Central memory CD8-positive, alpha-beta T cell (primary cell): Measurements from ENCODE around the gene NIPA2.
A peak's percentile ranks its signal among the peaks of the same experiment; 100 is the strongest.

Experiments used
- ATAC-seq: fragments of 150-1000 bp; cut with Tn5 transposase; replicated peaks from 2 replicates; pipeline ENCODE4 v1.10.0; 2022; ENCODE audit warnings: mild to moderate bottlenecking, moderate FRiP score, moderate number of reproducible peaks; ENCODE audit not compliant: poor library complexity, severe bottlenecking; ENCODE audit errors: extremely low read depth
- DNase-seq, 2 donors: peaks; one replicate each; pipeline ENCODE4 v3.0.0; 2021; ENCODE audit warnings: low spot score in 2 of 2
- H3K27ac Mint-ChIP-seq: one replicate; pipeline ENCODE4 v1.8.0; 2022; ENCODE audit warnings: low read depth, mild to moderate bottlenecking, moderate library complexity, mixed read lengths
- H3K27me3 Mint-ChIP-seq: one replicate; pipeline ENCODE4 v1.8.0; 2022; ENCODE audit warnings: mixed read lengths
- H3K36me3 Mint-ChIP-seq: one replicate; pipeline ENCODE4 v1.8.0; 2022; ENCODE audit warnings: mild to moderate bottlenecking, moderate library complexity, mixed read lengths; ENCODE audit not compliant: insufficient read depth
- H3K4me1 Mint-ChIP-seq: one replicate; pipeline ENCODE4 v1.8.0; 2022; ENCODE audit warnings: mixed read lengths
- H3K4me3 Mint-ChIP-seq: one replicate; pipeline ENCODE4 v1.8.0; 2022; ENCODE audit warnings: mild to moderate bottlenecking, moderate library complexity, mixed read lengths
- H3K9me3 Mint-ChIP-seq: one replicate; pipeline ENCODE4 v1.8.0; 2022; ENCODE audit warnings: mixed read lengths

Gene NIPA2

DNA sequence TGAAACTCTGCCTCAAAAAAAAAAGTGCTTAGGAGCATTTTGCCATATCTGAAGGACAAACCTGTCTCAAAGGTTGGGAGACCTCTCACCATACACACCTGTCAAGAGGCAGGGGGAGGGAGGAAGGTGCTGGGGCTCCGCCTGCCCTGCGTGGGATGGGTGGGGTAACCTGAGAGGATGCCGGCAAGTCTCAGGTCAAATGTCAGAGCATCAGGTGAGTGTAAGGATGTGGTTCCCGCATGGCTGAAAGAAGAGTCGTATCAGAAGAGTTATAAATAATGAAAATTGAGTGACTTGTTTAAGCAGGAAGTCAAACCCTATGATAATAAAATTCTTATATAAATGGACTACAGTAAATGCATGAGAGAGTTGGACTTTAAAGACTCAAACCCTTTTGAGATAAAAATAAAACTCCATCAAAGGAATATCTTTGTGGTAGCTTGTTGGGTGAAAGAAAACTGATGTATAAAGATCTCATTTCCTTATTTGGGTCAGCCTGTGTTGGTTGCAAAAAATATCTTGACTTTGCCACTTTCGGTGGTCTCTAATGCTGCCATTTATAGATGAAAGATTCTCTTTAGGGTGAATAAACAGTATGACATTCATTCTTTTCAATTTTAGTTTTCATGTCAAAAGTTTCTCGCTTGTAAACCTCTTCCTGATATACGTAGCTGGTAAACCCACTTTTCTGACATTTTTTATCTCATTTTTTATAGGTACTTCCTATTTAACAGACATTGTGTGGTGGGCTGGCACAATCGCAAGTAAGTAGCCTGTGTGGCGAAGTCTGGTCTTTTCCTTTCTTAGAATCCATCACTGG is 28.2 kb upstream of the NIPA2 start:
- H3K27ac Mint-ChIP-seq, result no peak overlapping the region
- no peak overlapping the region for H3K4me3 Mint-ChIP-seq
- H3K4me1 Mint-ChIP-seq, result peaks cover 12% of the 10 kb centered on the region
- ATAC-seq (no peak), DNase-seq (no peak)
- H3K27me3 Mint-ChIP-seq, result no peaks in the 10 kb centered on the region
- H3K9me3 Mint-ChIP-seq, result no peaks in the 10 kb centered on the region
- H3K36me3 Mint-ChIP-seq, result peaks cover 4% of the 10 kb centered on the region

DNA sequence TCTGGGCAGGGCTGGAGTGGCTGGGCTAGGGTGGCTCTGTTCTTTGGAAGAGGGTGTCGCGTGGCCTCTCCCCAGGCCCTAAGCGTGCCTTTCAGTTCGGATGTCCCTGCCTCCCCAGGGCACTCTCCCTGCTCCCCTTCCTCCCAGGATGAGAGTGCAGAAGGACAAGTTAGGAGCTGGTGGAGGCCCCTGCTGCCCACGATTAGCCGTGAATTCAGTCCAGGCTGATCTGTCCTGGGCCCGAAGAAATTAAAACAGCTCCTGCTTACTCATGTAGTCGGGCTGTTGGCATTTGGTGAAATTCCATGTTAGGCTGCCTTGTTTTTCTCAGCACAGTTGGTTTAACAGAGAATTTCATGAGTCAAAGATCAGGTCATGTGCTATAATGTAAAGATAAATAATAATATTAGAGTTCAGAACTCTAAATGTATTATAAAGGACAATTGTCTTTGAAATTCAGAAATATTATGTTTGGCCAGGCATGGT is 27.6 kb upstream of the NIPA2 start:
- ATAC-seq (no peak), DNase-seq (no peak)
- H3K27me3 Mint-ChIP-seq, result no peaks in the 10 kb centered on the region
- H3K27ac Mint-ChIP-seq, result no peak overlapping the region
- peaks cover 12% of the 10 kb centered on the region for H3K4me1 Mint-ChIP-seq
- peaks cover 4% of the 10 kb centered on the region for H3K36me3 Mint-ChIP-seq
- no peaks in the 10 kb centered on the region for H3K9me3 Mint-ChIP-seq
- H3K4me3 Mint-ChIP-seq, result no peak overlapping the region

DNA sequence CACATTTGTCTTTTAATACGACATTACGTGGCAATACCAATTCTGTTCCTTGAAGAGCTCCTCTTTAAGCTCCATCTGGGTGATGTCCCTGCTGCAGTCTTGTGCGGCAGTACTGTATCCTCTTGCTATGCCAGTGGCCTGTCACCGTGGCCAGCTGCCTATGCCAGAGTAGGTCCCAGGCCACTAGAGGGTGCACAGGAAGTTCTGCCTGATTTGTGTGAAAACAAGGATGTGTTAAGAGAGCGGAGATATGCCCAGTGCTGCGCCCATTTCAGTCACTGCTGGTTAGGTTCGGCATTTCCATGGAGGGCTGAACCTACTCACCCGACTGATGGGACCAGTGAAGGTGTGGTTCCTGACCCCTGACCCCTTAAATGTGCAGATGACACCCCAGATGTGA is 26.8 kb upstream of the NIPA2 start:
- DNase-seq (no peak), ATAC-seq (no peak)
- no peaks in the 10 kb centered on the region for H3K9me3 Mint-ChIP-seq
- H3K27ac Mint-ChIP-seq, result no peak overlapping the region
- H3K4me3 Mint-ChIP-seq, result no peak overlapping the region
- peaks cover 6% of the 10 kb centered on the region for H3K36me3 Mint-ChIP-seq
- H3K4me1 Mint-ChIP-seq, result peaks cover 7% of the 10 kb centered on the region
- no peaks in the 10 kb centered on the region for H3K27me3 Mint-ChIP-seq

DNA sequence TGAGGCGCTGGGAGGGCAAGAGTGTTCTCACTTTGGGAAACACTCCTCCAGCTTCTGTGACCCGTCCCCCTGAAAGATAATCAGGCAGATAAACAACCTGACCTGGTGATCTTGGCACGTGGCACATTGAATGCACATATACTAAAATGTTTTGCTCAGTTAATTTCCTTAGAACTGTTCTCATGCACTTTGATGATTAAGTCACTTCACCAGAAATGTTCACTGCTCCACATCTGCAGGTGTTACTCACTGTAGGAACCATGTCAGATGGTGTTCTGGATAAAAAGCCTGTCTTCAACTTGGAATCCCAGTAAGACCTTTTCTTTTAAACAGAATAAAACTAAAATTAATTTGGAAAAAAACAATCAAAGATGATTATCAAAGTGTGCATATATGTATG is 24.6 kb upstream of the NIPA2 start:
- ATAC-seq, result no peak

DNA sequence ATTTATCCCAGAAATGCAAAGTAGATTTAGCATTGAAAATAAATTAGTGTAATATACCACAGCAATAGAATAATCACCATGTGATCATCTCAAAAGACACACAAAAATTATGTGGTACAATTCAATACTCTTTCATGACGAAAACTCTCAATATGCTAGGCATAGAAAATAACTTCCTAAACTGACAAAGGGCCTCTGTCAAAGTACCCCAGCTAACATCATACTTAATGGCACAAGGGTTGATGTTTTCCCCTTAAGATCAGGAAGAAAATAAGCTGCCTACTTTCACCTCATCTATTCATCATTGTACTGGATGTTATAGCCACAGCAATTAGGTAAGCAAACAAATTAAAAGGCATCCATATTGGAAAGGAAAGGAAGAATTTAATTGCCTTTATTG is 22.7 kb upstream of the NIPA2 start:
- no peaks in the 10 kb centered on the region for H3K4me1 Mint-ChIP-seq
- no peaks in the 10 kb centered on the region for H3K9me3 Mint-ChIP-seq
- H3K27me3 Mint-ChIP-seq, result no peaks in the 10 kb centered on the region
- H3K4me3 Mint-ChIP-seq, result no peak overlapping the region
- H3K36me3 Mint-ChIP-seq, result peaks cover 19% of the 10 kb centered on the region
- DNase-seq, result no peak
- ATAC-seq, result no peak
- H3K27ac Mint-ChIP-seq, result peak overlapping the region; percentile 55

More for the DNA sequence above, 24.6 kb upstream of the NIPA2 start:
- DNase-seq, result no peak
- H3K4me3 Mint-ChIP-seq, result no peak overlapping the region
- no peaks in the 10 kb centered on the region for H3K27me3 Mint-ChIP-seq
- peaks cover 5% of the 10 kb centered on the region for H3K4me1 Mint-ChIP-seq
- H3K36me3 Mint-ChIP-seq, result peaks cover 12% of the 10 kb centered on the region
- H3K27ac Mint-ChIP-seq, result no peak overlapping the region
- no peaks in the 10 kb centered on the region for H3K9me3 Mint-ChIP-seq

DNA sequence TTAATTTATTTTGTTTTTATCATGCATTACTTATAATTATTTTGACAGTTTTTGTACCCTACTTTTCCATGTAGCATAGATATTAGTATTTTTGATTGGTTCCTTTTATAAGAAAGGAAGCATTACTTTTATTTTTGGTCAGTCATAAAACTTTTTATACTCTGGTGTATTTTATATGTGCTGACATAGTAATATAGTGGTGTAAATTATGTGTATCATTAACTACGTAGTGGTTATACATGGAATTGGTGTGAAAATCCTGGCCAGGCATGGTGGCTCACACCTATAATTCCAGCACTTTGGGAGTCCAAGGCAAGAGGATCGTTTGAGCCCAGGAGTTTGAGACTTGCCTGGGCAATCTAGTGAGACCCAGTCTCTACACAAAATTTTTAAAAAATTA is 18.8 kb upstream of the NIPA2 start:
- Mint-ChIP-seq H3K36me3 (peaks cover 37% of the 10 kb centered on the region), H3K27me3 (no peaks in the 10 kb centered on the region), H3K9me3 (no peaks in the 10 kb centered on the region), H3K27ac (no peak overlapping the region), H3K4me1 (no peaks in the 10 kb centered on the region), H3K4me3 (no peak overlapping the region)
- no peak for DNase-seq
- no peak for ATAC-seq

DNA sequence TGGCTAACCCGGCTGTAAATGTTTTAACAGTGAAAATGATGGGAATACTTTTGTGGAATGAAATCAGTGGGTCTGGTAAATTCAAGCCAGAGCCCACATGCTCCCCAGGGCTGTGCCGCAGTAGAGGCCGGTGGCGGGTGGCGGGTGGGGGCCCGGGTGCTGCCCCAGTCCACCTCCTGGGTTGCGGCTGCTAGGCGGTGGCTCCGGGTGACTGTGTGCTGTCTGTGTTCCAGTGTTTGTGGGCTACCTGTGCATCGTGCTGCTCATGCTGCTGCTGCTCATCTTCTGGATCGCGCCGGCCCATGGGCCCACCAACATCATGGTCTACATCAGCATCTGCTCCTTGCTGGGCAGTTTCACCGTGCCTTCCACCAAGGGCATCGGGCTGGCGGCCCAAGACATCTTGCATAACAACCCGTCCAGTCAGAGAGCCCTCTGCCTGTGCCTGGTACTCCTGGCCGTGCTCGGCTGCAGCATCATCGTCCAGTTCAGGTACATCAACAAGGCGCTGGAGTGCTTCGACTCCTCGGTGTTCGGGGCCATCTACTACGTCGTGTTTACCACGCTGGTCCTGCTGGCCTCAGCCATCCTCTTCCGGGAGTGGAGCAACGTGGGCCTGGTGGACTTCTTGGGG is 14.9 kb upstream of the NIPA2 start:
- ATAC-seq (no peak), DNase-seq (no peak)
- H3K27me3 Mint-ChIP-seq, result no peaks in the 10 kb centered on the region
- peaks cover 34% of the 10 kb centered on the region for H3K36me3 Mint-ChIP-seq
- H3K9me3 Mint-ChIP-seq, result no peaks in the 10 kb centered on the region
- no peaks in the 10 kb centered on the region for H3K4me1 Mint-ChIP-seq
- no peak overlapping the region for H3K27ac Mint-ChIP-seq
- H3K4me3 Mint-ChIP-seq, result no peak overlapping the region

DNA sequence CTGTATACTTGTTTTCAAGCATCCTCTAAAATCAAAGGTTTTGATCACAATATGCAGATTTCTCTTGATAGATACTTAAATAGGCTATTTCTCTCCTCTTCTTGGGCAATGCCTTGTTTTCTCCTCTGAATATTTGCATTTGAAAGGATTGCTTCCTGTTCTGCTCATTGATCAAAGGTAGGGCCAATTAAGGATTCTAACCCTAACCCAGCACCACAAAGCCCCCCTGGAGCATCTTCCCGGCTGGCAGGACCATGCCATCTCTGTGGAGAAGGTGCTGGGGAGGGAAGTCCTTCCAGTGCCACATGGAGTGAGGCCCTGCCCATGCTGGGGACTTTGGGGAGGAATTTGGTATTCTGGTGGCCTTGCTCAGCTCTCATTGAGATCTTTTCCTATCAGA is 11.3 kb upstream of the NIPA2 start:
- Mint-ChIP-seq H3K27ac (no peak overlapping the region), H3K9me3 (no peaks in the 10 kb centered on the region), H3K4me1 (no peaks in the 10 kb centered on the region), H3K36me3 (peaks cover 17% of the 10 kb centered on the region), H3K27me3 (no peaks in the 10 kb centered on the region), H3K4me3 (no peak overlapping the region)
- ATAC-seq, result no peak
- DNase-seq, result no peak

DNA sequence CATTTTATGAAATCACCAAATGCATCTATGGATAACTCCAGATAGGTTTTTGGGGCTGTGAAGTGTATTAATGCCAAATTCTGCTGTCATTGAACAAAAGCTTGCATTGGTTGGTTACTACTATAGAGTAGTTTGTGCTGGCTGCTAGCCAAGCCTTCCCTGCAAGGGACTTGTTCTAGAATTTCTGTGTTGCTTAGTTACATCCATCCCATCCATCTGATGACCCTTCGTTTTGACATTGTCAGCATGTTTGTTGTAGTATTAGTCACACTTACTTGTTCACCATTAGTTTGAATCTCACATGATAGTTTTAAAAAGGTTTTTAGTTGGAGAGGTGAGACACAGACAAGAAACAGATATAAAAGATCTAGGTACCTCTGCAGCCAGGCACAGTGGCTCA is 7.0 kb upstream of the NIPA2 start:
- H3K27ac Mint-ChIP-seq, result no peak overlapping the region
- H3K9me3 Mint-ChIP-seq, result no peaks in the 10 kb centered on the region
- no peaks in the 10 kb centered on the region for H3K27me3 Mint-ChIP-seq
- H3K36me3 Mint-ChIP-seq, result peaks cover 7% of the 10 kb centered on the region
- ATAC-seq (no peak), DNase-seq (no peak)
- no peaks in the 10 kb centered on the region for H3K4me1 Mint-ChIP-seq
- no peak overlapping the region for H3K4me3 Mint-ChIP-seq

DNA sequence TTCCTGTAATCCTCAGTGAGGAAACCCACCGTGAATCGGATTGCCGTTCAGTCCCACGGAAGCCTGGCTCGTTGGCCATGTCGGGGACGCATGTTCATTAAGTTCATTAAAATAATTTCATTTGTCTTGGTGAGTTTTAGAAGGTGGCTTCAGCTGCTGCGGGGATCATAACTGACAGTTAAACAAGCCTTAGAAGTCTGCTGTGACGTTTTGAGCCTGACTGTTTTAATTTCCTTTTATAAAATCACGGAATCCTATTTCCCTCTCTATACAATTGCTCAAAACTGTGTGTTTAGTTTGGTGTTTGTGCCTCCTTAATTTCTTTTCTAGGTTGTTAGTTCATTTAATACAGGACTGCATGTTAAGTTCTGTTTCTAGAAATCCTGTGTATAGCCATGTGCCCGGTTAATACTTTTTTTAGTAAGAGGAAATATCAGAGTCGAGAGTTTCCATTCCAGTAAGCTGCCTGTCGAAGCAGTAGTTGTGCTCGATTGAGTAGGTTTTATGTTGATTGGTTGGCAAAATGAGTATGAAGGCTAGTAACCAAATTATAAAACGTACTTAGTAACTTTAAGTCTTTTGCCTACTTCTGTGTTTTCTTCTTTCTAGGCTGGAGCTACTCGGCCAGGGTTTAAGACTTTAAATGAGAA is 705 bp downstream of the NIPA2 start:
- Mint-ChIP-seq H3K27me3 (no peaks in the 10 kb centered on the region), H3K4me3 (peak overlapping the region; percentile 90), H3K36me3 (peaks cover 24% of the 10 kb centered on the region), H3K4me1 (peaks cover 30% of the 10 kb centered on the region), H3K27ac (peak overlapping the region; percentile 91), H3K9me3 (no peaks in the 10 kb centered on the region)
- ATAC-seq (peak; percentile 12), DNase-seq (no peak)

DNA sequence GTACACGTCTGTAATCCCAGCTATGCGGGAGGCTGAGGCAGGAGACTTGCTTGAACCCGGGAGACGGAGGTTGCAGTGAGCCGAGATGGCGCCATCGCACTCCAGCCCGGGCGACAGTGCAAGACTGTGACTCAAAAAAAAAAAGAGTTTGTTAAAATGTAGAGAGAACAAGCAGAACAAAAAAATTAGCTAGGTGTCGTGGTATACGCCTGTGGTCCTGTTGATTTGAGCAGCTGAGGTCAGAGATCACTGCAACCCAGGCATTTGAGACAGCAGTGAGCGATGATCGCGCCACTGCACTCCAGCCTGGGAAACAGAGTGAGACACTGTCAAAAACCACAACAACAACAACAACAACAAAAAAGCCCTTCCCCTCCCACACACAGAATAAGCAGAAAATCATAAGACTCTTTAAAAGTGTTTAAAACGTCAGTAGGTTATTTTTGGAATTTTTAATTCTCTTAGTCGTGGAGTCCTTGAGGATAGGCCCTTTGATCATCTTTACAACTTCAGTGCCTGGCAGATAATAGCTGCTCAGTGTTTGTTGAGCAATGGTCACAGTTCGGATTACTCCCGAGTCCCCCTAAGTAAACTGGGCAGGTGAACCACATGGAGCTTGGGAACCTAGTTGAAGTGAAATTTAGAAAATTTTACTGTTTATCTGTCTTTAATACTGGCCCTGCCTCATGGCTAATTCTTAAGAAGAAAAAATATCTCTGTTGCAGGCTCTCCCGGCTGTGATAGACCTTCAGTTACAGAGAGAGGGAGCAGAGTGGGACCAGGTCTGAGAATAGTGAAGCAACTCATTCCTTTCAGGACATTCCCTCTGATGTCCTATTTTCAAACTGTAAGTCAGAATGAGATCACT is 6.2 kb downstream of the NIPA2 start:
- H3K4me3 Mint-ChIP-seq, result no peak overlapping the region

DNA sequence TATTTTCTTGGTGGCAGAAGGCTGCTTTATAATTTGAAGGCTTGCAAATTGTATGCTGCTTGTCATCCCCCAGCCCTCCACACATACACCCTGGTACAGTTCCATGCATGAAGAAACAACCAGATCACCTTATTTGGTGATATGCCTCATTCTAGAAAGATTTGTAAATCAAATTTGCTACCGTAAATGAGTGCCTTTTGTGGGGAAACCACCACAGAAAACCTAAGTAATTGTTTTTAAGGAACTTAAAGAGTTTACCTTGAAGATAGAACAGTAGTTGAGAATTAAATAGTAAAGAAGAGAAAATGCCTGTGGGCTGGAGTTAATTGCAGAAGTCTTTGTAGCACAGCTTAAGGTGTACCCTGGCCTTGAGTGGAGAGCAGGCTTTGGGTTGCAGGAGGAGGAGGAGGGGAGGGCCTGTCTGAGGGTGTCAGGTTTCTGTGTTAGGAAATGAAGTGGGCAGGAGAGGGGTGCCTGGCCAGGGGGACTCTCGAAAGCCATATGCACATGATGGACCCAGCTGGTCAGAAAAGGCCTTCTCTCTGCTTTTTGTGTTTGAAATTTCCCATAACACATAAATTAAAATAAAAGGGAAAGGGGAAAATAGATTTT is 6.9 kb downstream of the NIPA2 start:
- Mint-ChIP-seq H3K4me1 (peaks cover 41% of the 10 kb centered on the region), H3K27me3 (no peaks in the 10 kb centered on the region), H3K9me3 (no peaks in the 10 kb centered on the region), H3K27ac (peak overlapping the region; percentile 22), H3K36me3 (peaks cover 30% of the 10 kb centered on the region), H3K4me3 (no peak overlapping the region)
- DNase-seq (no peak), ATAC-seq (no peak)

More for the DNA sequence above, 6.2 kb downstream of the NIPA2 start:
- DNase-seq (no peak), ATAC-seq (no peak)
- Mint-ChIP-seq H3K36me3 (peaks cover 32% of the 10 kb centered on the region), H3K4me1 (peaks cover 44% of the 10 kb centered on the region), H3K27ac (peak overlapping the region; percentile 22), H3K27me3 (no peaks in the 10 kb centered on the region), H3K9me3 (no peaks in the 10 kb centered on the region)
